Measurements from ENCODE around the gene LHFPL3.

The LHFPL3 gene

DNA sequence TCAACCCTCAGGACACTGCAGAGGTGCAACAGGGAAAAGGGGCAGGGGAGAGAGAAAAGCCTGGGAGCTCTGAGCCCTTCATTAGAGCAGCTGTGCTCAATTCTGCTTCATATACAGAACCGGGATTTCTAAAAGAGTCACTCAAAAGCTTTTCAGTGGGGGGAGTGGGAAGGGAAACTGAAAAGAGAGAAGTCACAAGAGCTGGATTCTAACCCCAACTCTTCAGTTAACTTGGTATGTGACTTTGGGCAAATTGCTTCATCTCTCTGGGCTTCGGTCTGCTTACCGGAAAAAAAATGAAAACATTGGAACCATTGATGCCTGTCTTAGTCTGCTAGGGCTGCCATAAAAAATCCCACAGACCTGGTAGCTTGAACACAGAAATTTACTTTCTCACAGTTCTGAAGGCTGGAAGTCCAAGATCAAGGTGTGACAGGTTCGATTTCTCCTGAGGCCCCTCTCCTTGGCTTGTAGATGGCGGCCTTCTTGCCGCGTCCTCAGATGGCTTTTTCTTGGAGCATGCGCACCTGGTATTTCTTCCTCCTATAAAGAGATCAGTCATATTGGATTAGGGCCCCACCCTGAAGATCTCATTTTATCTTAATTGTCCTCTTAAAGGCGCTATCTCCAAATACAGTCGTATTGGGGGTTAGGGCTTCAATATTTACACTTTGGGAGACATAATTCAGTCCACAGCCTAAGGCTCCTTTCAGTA lies 567.3 kb downstream of the LHFPL3 start:
- no peak for DNase-seq (ENCODE audit: extremely low read depth, low read depth)
- TF ChIP-seq, protein P1, sequence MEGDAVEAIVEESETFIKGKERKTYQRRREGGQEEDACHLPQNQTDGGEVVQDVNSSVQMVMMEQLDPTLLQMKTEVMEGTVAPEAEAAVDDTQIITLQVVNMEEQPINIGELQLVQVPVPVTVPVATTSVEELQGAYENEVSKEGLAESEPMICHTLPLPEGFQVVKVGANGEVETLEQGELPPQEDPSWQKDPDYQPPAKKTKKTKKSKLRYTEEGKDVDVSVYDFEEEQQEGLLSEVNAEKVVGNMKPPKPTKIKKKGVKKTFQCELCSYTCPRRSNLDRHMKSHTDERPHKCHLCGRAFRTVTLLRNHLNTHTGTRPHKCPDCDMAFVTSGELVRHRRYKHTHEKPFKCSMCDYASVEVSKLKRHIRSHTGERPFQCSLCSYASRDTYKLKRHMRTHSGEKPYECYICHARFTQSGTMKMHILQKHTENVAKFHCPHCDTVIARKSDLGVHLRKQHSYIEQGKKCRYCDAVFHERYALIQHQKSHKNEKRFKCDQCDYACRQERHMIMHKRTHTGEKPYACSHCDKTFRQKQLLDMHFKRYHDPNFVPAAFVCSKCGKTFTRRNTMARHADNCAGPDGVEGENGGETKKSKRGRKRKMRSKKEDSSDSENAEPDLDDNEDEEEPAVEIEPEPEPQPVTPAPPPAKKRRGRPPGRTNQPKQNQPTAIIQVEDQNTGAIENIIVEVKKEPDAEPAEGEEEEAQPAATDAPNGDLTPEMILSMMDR (IDR thresholded peaks at IDR 0.05; ENCODE audit: low read depth, low read length), result no peak

DNA sequence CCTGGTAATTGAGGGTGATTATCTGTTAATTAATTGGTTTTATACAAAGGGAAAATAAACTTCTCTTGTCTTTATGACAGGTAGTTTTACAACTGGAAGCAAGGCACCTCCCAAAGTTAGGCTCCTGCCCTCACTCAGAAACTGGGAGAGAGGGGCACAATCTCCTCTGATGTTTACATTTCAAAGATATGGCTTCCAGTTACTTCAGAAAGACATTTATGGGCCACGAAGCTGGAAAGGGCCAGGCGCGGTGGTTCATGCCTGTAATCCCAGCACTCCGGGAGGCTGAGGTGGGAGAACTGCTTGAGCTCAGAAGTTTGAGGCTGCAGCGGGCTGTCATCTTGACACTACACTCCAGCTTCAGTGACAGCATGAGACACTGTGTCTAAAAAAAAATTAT lies 570.0 kb downstream of the LHFPL3 start:
- no peak for DNase-seq (ENCODE audit: extremely low read depth, low read depth)
- TF ChIP-seq, protein P1 (IDR thresholded peaks at IDR 0.05; ENCODE audit: low read depth, low read length), result no peak

DNA sequence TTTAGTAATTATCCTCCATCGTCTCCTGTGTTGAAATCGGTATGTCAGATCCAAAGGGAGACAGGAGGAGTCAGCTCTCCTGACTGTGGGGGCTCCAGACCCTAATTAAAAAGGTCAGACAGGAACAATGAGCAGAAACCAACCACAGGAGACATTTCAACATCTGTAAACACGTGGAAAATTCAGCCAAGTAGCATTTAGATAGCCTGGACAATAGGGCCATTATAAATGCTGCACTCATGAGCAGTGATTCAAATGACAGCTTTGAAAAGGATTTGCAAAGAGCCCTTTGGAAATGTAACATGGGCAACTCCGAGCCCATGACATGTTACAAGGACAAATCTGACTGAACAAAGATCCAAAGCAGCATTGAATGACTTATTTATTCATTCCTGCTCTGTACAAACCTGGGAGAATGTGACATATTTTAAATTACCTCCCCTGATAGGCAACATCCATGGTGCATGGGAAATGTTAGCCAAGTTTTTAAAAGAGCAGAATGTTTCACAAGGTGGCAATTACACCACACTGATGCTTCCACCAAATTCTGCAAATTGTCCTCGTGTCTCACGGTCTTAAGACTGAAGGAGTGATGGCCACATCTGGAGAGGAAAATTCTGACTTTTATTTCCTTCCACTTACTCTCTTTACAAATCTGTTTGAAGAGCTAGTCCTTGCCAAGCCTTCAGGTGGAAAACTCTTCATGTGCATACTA lies 572.3 kb downstream of the LHFPL3 start:
- DNase-seq (ENCODE audit: extremely low read depth, low read depth), result no peak
- TF ChIP-seq, protein P1 (IDR thresholded peaks at IDR 0.05; ENCODE audit: low read depth, low read length), result no peak

DNA sequence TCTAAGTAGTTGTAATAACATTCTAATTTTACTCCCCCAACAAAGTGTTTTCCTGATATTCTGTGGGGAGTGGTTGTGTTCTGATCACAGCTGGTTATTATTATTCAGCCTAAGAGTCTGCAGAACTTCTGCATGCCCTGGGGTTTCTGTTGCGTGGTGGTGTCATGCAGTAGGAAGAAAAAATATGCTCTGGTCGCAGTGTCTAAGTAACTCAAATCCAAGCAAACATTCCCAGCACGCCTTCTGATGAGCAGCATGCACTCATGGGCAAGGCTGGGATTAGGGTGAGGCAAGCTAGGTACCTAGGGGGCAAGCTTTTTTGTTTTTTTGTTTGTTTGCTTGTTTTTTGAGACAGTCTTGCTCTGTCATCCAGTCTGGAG lies 572.8 kb downstream of the LHFPL3 start:
- no peak for DNase-seq (ENCODE audit: extremely low read depth, low read depth)
- TF ChIP-seq, protein P1 (IDR thresholded peaks at IDR 0.05; ENCODE audit: low read depth, low read length), result no peak

DNA sequence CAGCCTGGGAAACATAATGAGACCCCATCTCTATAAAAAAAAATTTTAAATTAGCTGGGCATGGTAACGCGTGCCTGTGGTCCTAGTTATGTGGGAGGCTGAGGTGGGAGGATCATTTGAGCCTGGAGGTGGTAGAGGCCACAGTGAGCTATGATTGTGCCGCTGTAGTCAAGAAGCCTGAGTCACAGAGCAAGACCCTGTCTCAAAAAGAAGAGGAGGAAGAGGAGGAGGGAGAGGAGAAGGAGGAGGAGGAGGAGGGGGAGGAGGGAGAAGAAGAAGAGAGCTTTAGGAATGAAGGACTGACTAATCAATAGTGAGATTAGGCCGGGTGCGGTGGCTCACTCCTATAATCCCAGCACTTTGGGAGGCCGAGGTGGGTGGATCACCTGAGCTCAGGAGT lies 573.8 kb downstream of the LHFPL3 start:
- no peak for DNase-seq (ENCODE audit: extremely low read depth, low read depth)
- TF ChIP-seq, protein P1 (IDR thresholded peaks at IDR 0.05; ENCODE audit: low read depth, low read length), result no peak

DNA sequence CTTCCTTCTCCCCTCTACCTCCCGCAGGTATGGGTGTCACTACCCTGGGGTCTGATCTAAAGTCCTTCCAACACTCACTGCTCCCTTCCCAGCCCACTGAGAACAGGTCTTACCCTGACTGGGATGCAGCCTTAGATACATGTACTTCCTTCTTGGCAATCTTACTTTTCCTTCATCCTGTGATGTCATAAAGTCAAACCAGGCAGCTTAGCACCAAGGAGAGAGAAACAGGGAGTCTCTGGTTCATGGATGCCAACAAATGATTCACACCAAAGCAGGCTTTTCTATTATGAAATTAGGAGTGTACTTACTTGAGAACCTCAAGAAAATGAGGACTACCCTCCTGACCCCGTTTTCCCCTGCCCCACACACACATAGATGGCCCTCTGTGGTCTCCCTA lies 574.6 kb downstream of the LHFPL3 start:
- no peak for DNase-seq (ENCODE audit: extremely low read depth, low read depth)

DNA sequence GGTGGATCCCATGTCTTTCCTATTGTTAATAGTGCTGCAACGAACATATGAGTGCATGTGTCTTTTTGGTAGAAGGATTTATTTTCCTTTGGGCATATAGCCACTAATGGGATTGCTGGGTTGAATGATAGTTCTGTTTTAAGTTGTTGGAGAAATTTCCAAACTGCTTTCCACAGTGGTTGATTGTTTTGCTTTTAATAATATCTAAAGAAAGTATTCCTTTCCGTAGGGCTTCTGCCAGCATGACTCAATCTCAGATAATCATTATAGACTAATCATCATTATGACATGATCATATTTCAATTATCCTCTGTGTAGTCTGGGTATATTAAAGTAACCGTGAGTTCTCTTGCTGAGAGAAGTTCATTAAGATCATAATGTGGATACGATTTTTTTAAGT lies 575.4 kb downstream of the LHFPL3 start:
- TF ChIP-seq, protein P1 (IDR thresholded peaks at IDR 0.05; ENCODE audit: low read depth, low read length), result no peak
- no peak for DNase-seq (ENCODE audit: extremely low read depth, low read depth)

More for the DNA sequence above, 574.6 kb downstream of the LHFPL3 start:
- TF ChIP-seq, protein P1 (IDR thresholded peaks at IDR 0.05; ENCODE audit: low read depth, low read length), result no peak

Measured in AG09319 (cell line).